PC-9 (cell line): ENCODE data around the gene JAGN1.

ENCODE experiments used
- CTCF ChIP-seq: fragments of 200-600 bp; sonication (generic); conservative IDR thresholded peaks from 2 replicates; pipeline ENCODE4 v1.6.1; 2017; ENCODE audit warnings: mixed run types, antibody characterized with exemption, mild to moderate bottlenecking, moderate library complexity
- EZH2 ChIP-seq: fragments of 200-600 bp; sonication (generic); IDR thresholded peaks from 2 replicates; pipeline ENCODE4 v1.8.0; 2017; ENCODE audit warnings: antibody characterized with exemption, low read depth

- no peak for TF ChIP-seq CTCF
- TF ChIP-seq EZH2, result no peak
Observed at GRCh38 chr3:9867106-9867505, 23.3 kb upstream of the JAGN1 start.
